OCI-LY7 (cell line): ENCODE data around the gene RHBDD1.

Experiments
- CTCF ChIP-seq: fragments of 200-600 bp; sonication (generic); conservative IDR thresholded peaks from 2 replicates; pipeline ENCODE4 v1.5.1; 2014; ENCODE audit warnings: mild to moderate bottlenecking, antibody characterized with exemption, low read length, moderate library complexity, mixed read lengths
- EZH2phosphoT487 ChIP-seq: fragments of 200-600 bp; sonication (generic); IDR thresholded peaks from 2 replicates; pipeline ENCODE4 v1.6.1; 2018; ENCODE audit warnings: low read depth, borderline replicate concordance, mild to moderate bottlenecking, mixed run types, antibody characterized with exemption, low read length, moderate library complexity, mixed read lengths

GRCh38 chr2:227035711-227036367, 200.0 kb downstream of the RHBDD1 start:
- TF ChIP-seq CTCF (no peak), EZH2phosphoT487 (no peak)
